Measurements from ENCODE around the gene SAMD11.

The SAMD11 gene

GRCh38 chr1:905071-905749, 18.5 kb upstream of the SAMD11 start:
- no peak for DNase-seq

GRCh38 chr1:905811-906599, 17.7 kb upstream of the SAMD11 start:
- no peak for DNase-seq

DNA sequence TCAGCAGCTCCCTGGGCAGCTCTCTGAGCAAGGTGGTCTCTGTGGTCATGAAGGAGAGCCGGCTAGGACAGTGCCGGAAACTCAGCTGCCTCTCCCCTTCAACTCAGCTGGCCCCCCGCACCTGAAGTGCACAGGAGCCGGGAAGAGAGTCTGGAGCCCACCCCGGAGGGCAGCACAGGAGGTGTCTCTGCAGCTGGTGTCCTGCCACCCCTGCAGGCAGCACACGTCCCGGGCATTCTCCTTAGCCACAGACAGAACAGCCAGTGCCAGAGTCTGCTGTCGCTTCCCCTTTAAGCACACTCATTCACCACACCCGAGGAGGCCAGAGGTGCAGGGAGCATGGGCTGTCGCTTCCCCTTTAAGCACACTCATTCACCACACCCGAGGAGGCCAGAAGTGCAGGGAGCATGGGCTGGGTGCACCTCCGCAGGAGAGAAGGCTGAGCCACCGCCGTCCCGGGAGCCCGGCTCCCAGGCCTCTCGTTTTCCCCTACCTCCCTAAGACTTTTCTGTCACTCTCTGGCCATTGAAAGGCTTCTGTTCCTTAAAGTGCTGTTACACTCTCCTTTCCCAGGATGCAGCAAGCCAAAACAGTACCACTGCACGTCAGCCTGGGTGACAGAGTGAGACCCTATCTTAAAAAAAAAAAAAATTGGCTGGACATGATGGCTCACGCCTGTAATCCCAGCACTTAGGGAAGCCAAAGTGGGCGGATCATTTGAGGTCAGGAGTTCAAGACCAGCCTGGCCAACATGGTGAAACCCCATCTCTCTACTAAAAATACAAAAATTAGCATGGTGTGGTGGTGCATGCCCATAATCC, 16.9 kb upstream of the SAMD11 start:
- no peak for DNase-seq

- DNase-seq, result no peak
These were observed 15.9 kb upstream of the SAMD11 start for GRCh38 chr1:907611-908451.

DNA sequence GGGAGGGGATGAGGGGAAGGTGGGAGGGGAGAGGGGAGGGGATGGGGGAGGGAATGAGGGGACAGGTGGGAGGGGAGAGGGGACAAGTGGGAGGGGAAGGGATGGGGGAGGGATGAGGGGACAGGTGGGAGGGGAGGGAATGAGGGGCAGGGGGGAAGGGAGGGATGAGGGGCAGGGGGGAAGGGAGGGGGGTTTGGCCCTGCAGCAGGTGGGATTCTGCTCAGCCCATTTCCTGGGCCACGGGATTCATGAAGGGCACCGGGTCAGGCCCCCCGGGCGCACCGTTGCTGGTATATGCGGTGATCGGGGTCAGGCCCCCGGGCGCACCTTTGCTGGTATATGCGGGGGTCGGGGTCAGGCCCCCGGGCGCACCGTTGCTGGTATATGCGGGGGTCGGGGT, 15.1 kb upstream of the SAMD11 start:
- DNase-seq, result no peak

DNA sequence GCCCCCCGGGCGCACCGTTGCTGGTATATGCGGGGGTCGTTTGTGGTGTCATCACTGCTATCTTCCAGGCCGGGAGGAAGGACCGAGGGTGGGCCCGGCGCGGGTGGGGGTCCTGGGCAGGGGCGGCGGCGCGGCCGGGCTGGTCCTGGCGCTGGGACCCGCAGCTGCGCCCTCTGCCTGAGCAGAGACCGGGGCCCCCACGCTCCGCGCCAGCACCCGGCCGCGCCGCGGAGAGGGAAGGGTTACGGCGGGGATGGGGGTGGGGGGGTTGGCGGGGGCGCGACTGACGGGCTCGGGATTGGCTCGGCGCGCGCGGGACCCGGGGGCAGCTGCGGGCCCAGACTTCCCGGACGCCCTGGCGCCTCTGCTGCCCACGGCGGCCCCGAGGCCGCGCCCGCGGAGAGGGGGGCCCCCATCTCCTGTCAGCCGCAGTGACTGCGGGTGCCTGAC, 13.8 kb upstream of the SAMD11 start:
- DNase-seq, result no peak

GRCh38 chr1:910311-910880, 13.3 kb upstream of the SAMD11 start:
- no peak for DNase-seq

DNA sequence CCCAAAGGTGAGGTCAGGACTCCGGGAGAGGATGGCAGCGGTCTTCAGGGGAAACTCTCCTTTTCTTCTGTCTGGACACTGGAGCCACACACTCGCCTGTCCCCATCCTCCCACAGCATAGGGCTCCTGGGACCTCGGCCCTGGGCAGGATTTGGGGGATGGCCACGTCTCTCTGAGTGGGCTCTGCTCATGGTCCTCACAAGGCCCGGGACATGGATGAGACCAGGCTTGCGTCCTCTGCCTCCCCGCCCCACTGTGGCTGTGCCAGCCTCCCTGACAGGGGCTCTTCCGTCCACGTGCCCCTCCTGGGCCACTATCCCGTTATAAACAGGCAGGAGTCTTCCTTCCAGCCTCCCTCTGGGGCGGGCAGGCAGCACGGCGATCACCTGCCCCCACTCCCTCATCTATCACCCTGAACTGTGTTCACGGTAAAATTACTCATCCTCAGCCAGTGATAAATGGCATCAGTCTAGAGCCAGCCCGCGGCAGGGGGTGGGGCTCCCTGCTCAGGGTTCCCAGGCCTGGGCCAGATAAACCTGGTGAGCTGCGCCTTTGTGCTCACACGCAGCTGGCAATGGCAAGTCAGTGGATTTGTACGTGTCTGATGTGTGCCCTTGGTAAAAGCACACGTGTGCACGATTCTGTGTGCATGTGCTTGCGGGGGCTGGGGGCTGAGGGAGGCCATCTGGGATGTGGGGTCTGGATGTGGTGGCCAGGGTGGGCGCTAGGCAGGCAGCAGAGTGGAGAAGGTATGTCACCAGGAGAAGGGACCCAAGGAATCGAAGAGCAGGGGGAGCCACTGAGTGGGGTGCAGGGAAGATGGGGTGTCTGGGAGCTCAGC, 12.6 kb upstream of the SAMD11 start:
- DNase-seq, result no peak

GRCh38 chr1:911875-912739, 11.6 kb upstream of the SAMD11 start:
- DNase-seq, result no peak

DNA sequence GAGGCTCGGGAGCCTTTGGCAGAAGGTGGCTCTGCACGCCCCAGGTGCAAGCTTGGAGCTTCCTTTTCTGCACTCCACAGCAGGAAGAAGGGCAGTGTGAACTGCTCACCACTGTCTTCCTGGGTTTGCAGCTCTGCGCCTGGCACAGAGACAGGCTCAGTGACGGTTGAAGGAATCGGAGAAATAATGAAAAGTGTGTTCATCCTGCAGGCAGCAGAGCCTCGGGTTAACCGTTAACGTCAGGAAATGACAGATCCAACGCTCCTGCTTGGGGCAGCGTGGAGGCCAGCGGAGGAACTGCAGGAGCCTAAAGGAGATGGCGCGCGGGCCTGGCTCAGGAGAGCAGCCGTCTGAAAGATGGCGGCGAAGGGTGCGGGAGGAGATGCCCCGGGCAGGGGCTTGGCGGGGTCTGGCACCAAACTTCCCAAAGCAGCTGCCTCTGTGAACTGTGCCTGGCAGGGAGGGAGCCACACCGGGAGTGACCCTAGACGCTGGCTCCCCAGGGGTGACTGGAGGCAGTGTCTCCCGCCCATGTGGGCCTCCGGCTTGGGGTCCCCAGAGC, 10.9 kb upstream of the SAMD11 start:
- no peak for DNase-seq

DNA sequence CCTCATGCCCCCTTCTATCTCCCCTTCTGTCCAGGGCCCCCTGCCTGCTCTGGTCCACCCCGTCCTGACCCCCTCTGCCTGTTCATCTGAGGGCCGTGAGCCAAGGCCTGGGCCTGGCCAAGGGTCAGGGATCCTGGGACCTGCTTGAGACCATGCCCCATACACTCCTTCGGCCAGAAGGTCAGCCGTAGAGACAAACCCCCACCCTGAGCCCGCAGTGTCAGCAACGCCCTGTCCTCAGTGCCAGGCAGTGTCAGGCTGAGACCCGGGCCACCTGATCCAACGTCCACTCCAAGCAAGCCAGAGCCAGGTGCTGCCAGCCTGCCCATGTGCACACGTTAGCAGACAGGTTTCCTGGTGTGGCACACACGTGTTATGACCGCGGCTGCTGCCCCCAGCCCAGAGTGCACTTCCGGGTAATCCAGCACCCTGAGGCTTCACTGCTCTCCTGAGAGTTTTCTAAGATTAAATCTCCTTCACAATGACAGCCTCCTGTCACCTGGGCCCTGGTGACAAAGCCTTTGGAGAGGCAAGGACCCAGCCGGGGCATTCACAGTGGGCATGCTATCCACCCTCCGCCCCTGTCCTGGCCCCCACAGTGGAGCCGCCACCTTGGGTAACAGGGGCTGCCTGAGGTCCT, 10.1 kb upstream of the SAMD11 start:
- no peak for DNase-seq

- DNase-seq, result no peak
These were observed 9.4 kb upstream of the SAMD11 start for GRCh38 chr1:914131-914890.

DNA sequence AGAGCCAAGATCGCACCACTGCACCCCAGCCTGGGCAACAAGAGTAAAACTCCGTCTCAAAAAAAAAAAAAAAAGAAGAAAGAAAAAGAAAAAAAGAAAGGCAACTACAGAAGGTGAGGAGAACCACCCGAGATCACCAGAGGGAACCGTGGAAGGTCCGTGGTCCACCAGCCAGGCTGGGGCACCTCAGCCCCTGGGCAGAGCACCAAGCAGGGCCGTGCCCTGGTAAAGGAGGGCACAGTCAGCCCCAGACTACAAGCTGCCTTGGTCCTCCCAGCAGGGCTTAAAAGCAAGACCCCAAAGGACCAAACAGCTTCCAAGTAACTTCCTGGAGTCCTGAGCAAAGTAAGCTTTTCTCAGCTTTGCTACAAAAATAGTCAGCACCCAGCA, 8.8 kb upstream of the SAMD11 start:
- DNase-seq, result no peak

DNA sequence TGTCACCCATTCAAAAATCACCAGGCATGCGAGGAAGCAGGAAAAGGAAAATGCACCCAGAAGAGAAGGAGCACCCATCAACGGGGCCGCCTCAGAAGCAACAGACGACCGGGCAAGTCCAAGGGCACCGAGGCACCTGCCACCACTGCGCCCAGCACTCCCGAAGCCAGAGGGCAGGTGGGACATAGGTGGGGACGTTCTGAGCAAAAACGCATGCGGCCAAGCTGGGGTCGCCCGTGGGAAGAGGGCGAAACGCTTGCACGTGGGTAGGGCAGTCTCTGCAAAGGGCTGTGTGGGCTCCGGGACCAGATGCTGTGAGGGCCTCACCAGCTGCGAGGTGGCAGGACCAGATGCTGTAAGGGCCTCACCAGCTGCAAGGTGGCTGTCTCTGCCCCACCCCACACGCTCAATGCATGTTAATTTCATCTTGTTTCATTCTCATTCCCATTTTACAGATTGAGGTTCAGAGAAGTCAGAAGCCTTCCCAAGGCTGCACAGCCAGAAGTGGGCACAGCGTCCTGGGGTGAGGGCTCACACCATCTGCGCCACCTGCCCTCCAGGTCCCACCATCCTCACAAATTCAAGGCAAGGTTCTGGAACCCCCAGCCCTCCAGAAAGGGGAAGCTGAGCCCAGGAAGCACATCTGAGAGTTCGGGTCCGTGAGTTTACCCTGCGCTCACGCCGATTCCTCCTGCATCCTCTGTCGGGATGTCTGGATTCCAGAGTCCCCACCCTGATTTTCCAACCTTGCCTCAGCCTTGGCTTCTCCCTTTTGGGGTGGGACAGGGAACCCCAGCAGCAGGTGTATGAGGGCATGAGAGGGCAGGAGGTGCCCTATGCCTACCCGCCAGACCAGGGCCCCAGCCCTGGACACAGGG, 8.2 kb upstream of the SAMD11 start:
- no peak for DNase-seq

DNA sequence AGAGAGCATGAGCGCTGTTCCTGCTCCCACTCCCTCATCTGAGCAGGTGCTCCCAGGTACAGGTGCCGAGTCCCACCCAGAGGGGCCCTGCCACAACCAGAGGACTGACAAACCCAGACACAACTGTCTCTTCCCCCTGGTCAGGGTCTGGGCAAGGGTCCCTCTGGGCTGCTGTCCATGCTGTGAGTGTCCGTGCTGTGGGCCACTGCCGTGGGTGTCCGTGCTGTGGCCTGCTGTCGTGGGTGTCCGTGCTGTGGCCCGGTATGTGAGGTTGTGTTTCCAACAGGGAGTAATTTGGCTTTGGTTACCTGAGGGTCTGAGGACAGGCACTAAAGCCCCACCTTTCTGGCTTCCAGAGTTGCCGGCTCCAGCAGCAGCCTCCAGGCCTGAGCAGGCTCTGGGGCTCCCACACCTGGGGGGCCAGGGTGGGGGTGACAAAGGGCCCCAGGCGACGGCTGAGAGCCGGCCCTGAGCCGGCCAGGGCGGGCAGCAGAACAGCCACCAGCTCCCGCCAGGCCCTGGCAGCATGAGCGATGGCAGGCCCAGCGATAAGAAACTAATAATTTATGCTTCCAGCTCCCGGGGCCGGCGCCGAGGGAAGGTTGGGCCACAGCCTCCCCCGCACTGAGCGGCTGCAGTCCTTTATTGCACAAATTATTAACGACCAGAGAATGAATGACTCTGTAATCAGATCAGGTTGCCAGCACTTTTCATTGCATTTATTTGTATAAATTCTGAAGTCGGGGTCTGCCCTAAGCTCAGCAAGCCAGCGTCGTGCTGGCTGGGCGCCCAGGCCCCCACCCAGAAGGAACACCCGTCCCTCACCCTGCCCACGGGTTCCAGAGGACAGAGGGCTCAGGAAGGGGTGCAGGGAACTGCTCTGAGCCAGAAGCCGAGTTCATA, 7.3 kb upstream of the SAMD11 start:
- no peak for DNase-seq

DNA sequence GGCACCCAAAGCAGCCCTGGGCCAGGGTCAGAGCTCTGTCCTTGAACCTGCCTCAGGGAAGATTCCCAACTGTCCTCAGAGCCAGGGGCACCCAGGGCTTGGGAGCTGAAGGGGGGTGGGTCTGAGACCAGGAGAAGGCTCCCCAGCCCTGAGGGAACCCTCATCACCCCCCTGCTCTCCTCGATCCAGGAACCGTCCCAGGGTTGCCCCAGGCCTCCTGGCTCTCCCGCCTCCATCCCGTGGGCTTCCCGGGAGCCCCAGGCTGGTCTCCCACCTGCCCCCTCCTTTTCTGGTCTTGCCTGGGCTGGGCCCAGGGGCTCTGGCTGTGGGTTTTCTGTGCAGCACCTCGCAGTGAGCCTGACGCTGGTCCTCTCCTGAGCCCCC, 6.7 kb upstream of the SAMD11 start:
- DNase-seq, result no peak

Measured in NCI-H2029 (cell line).